Activated CD8-positive, alpha-beta memory T cell treated with anti-CD3 and anti-CD28 coated beads, Interleukin-2, amount 50 U/mL, for 4 hours (primary cell): ENCODE measurements around the gene CCNC.
A peak's percentile ranks its signal among the peaks of the same experiment; 100 is the strongest.
"Not testable (repeated sequence)": the region's sequence is repeated elsewhere in the genome, so short reads cannot be mapped to it uniquely, and the experiment has no call there.

Experiments
- DNase-seq: peaks from one replicate; pipeline ENCODE4 v3.0.0-alpha.2; 2020

Gene CCNC

GRCh38 chr6:99602520-99603420 is 34.3 kb upstream of the CCNC start:
- no peak for DNase-seq

GRCh38 chr6:99594696-99595095 is 26.2 kb upstream of the CCNC start:
- not testable (repeated sequence) for DNase-seq

GRCh38 chr6:99592900-99593299 is 24.4 kb upstream of the CCNC start:
- DNase-seq = no peak

GRCh38 chr6:99591673-99592364 is 23.4 kb upstream of the CCNC start:
- DNase-seq = no peak

GRCh38 chr6:99590728-99591672 is 22.5 kb upstream of the CCNC start:
- DNase-seq = no peak

- no peak for DNase-seq
These were observed 21.5 kb upstream of the CCNC start for GRCh38 chr6:99589907-99590493.

- DNase-seq = no peak
These were observed 20.8 kb upstream of the CCNC start for GRCh38 chr6:99589290-99589672.

- DNase-seq = peak; percentile 72
These were observed 20.3 kb upstream of the CCNC start for GRCh38 chr6:99588618-99589289.

- no peak for DNase-seq
These were observed 19.3 kb upstream of the CCNC start for GRCh38 chr6:99587792-99588191.

- no peak for DNase-seq
These were observed 11.3 kb upstream of the CCNC start for GRCh38 chr6:99579781-99580180.

GRCh38 chr6:99575544-99576227 is 7.2 kb upstream of the CCNC start:
- DNase-seq = no peak

GRCh38 chr6:99573980-99574617 is 5.6 kb upstream of the CCNC start:
- no peak for DNase-seq

- no peak for DNase-seq
These were observed 5.3 kb downstream of the CCNC start for GRCh38 chr6:99563056-99563723.

- no peak for DNase-seq
These were observed 7.8 kb downstream of the CCNC start for GRCh38 chr6:99560668-99561067.

GRCh38 chr6:99559057-99559456 is 9.4 kb downstream of the CCNC start:
- no peak for DNase-seq

- DNase-seq = no peak
These were observed 14.6 kb downstream of the CCNC start for GRCh38 chr6:99553888-99554287.

- no peak for DNase-seq
These were observed 18.3 kb downstream of the CCNC start for GRCh38 chr6:99550046-99550748.

- DNase-seq = no peak
These were observed 19.8 kb downstream of the CCNC start for GRCh38 chr6:99548706-99549105.

GRCh38 chr6:99547526-99547925 is 20.9 kb downstream of the CCNC start:
- DNase-seq = no peak

- DNase-seq = no peak
These were observed 23.0 kb downstream of the CCNC start for GRCh38 chr6:99545442-99545841.
